Aorta (tissue), 5 donors: Measurements from ENCODE around the gene THOP1. TPM values are rescaled to one million over a fixed set of nuclear protein-coding genes. Genes with fewer than 3 reads are reported as not detected.

Source experiments
- ATAC-seq: fragments of 200-7000 bp; cut with Tn5 transposase; one replicate; pipeline ENCODE4 v1.9.1; 2022; ENCODE audit warnings: moderate library complexity; ENCODE audit not compliant: low FRiP score
- DNase-seq, 2 donors: peaks; one replicate each; pipeline ENCODE4 v3.0.0-alpha.2; 2020
- H3K27ac ChIP-seq, 2 donors: one replicate each; pipeline ENCODE4 v1.5.1; 2013; ENCODE audit warnings: low read length in 2 of 2, mild to moderate bottlenecking in 2 of 2, moderate library complexity in 2 of 2, control low read depth in 1 of 2, inconsistent platforms in 1 of 2, low read depth in 1 of 2
- H3K27me3 ChIP-seq, 2 donors: one replicate each; pipeline ENCODE4 v1.6.1; 2013; ENCODE audit warnings: control low read depth in 1 of 2, low read length in 1 of 2, mild to moderate bottlenecking in 1 of 2, moderate library complexity in 1 of 2; ENCODE audit not compliant: insufficient read depth in 2 of 2, control insufficient read depth in 1 of 2
- H3K36me3 ChIP-seq, 2 donors: one replicate each; pipeline ENCODE4 v1.6.1; 2013; ENCODE audit warnings: control low read depth in 1 of 2, low read length in 1 of 2, mild to moderate bottlenecking in 1 of 2; ENCODE audit not compliant: insufficient read depth in 2 of 2, control insufficient read depth in 1 of 2
- H3K4me1 ChIP-seq, 2 donors: one replicate each; pipeline ENCODE4 v1.6.1; 2013; ENCODE audit warnings: low read length in 2 of 2, control low read depth in 1 of 2, mild to moderate bottlenecking in 1 of 2, moderate library complexity in 1 of 2; ENCODE audit not compliant: insufficient read depth in 2 of 2, control insufficient read depth in 1 of 2
- H3K4me3 ChIP-seq, 2 donors: one replicate each; pipeline ENCODE4 v1.5.1; 2013; ENCODE audit warnings: low read length in 2 of 2, control low read depth in 1 of 2, mild to moderate bottlenecking in 1 of 2
- H3K9me3 ChIP-seq: one replicate; pipeline ENCODE4 v1.6.1; 2013; ENCODE audit warnings: mild to moderate bottlenecking, low read length; ENCODE audit not compliant: control insufficient read depth
- WGBS, 2 donors: extraction: QIAGEN DNeasy Blood & Tissue Kit; methylation state at CpG; one replicate each; pipeline ENCODE4 v1.1.7; 2013; 5-methylcytosine and 5-hydroxymethylcytosine counted together
- intact Hi-C, 2 donors: fragments of 100-400 bp; cut with DNase I; formaldehyde crosslinking; loops; one replicate each; pipeline versions ENCODE4 v1.14.2 to v1.15.0; 2022
- polyA plus RNA-seq, 2 donors: library from polyadenylated mRNA; stranded (reverse); fragments of 200-250 nt; gene quantifications; one replicate each; pipeline ENCODE4 v1.2.3, GENCODE V29; 2013
- total RNA-seq, 2 donors: library from RNA; stranded (reverse); fragmentation: NEBNext Ultra II Directional; extraction: Animal tissue kit (Norgen Biotek cat#: 25700); gene quantifications; one replicate each; pipeline ENCODE4 v1.2.1, GENCODE V29; 2021
- donor health status: healthy with polysubstance abuse.
- donor health status: Bipolar disorder and iron deficiency.
- donor health status: DM: no; HTN: no; CAD: no.
- donor health status: DM: no; HTN: no; CAD: no.
- donor health status: DM: yes; HTN: yes; CAD: no.

The THOP1 gene
- total and polyA plus RNA-seq, 4 donors: 9.3 to 55.4 (median 29.8) TPM

GRCh38 chr19:2759965-2760364 lies 25.3 kb upstream of the THOP1 start:
- intact Hi-C loops: no loop called here
- H3K4me3 ChIP-seq: no peak overlapping the region
- H3K36me3 ChIP-seq: peaks cover 0 to 3% of the 10 kb centered on the region in 2 donors
- 89 to 92% methylated on average over 7 of the region's 7 CpGs for WGBS, 2 donors
- no peaks in the 10 kb centered on the region for H3K9me3 ChIP-seq
- ATAC-seq: no peak
- H3K27ac ChIP-seq: no peak overlapping the region
- no peaks in the 10 kb centered on the region for H3K27me3 ChIP-seq
- no peak for DNase-seq
- no peaks in the 10 kb centered on the region for H3K4me1 ChIP-seq

- DNase-seq: no peak
- no peaks in the 10 kb centered on the region for H3K27me3 ChIP-seq
- H3K4me3 ChIP-seq: no peak overlapping the region
- H3K9me3 ChIP-seq: no peaks in the 10 kb centered on the region
- ATAC-seq: no peak
- WGBS, 2 donors: 90 to 92% methylated on average over 16 of the region's 16 CpGs
- H3K36me3 ChIP-seq: peaks cover 0 to 2% of the 10 kb centered on the region in 2 donors
- H3K4me1 ChIP-seq: no peaks in the 10 kb centered on the region
- intact Hi-C loops: no loop called here
- H3K27ac ChIP-seq: no peak overlapping the region
Observed at GRCh38 chr19:2761309-2761677, 24.0 kb upstream of the THOP1 start.

GRCh38 chr19:2761876-2762782 lies 23.2 kb upstream of the THOP1 start:
- Histone ChIP-seq H3K27ac (no peak overlapping the region), H3K36me3 (peaks cover 0 to 2% of the 10 kb centered on the region in 2 donors), H3K9me3 (no peaks in the 10 kb centered on the region), H3K4me1 (no peaks in the 10 kb centered on the region), H3K27me3 (no peaks in the 10 kb centered on the region), H3K4me3 (no peak overlapping the region)
- no peak for ATAC-seq
- intact Hi-C loops: no loop called here
- WGBS, 2 donors: 93 to 94% methylated on average over 41 to 43 of the region's 43 CpGs
- DNase-seq: no peak

GRCh38 chr19:2762783-2763496 lies 22.4 kb upstream of the THOP1 start:
- no peak overlapping the region for H3K27ac ChIP-seq
- DNase-seq (no peak), ATAC-seq (no peak)
- intact Hi-C loops: no loop called here
- H3K36me3 ChIP-seq: peaks cover 0 to 2% of the 10 kb centered on the region in 2 donors
- H3K9me3 ChIP-seq: no peaks in the 10 kb centered on the region
- no peaks in the 10 kb centered on the region for H3K27me3 ChIP-seq
- no peak overlapping the region for H3K4me3 ChIP-seq
- H3K4me1 ChIP-seq: no peaks in the 10 kb centered on the region
- 93 to 94% methylated on average over 23 of the region's 23 CpGs for WGBS, 2 donors

- no peak for ATAC-seq
- H3K4me3 ChIP-seq: no peak overlapping the region
- H3K27ac ChIP-seq: no peak overlapping the region
- H3K27me3 ChIP-seq: no peaks in the 10 kb centered on the region
- no peak for DNase-seq
- no peaks in the 10 kb centered on the region for H3K4me1 ChIP-seq
- no peaks in the 10 kb centered on the region for H3K9me3 ChIP-seq
- intact Hi-C loops: no loop called here
- peaks cover 0 to 2% of the 10 kb centered on the region in 2 donors for H3K36me3 ChIP-seq
- WGBS, 2 donors: 96 to 97% methylated on average over 12 of the region's 12 CpGs
Observed at GRCh38 chr19:2763687-2764086, 21.6 kb upstream of the THOP1 start.

- Histone ChIP-seq H3K36me3 (peaks cover 0 to 2% of the 10 kb centered on the region in 2 donors), H3K4me3 (no peak overlapping the region), H3K27me3 (no peaks in the 10 kb centered on the region), H3K9me3 (no peaks in the 10 kb centered on the region), H3K27ac (no peak overlapping the region), H3K4me1 (no peaks in the 10 kb centered on the region)
- intact Hi-C loops: no loop called here
- ATAC-seq (no peak), DNase-seq (no peak)
- 96% methylated on average over 21 of the region's 21 CpGs for WGBS, 2 donors
Observed at GRCh38 chr19:2764945-2765344, 20.4 kb upstream of the THOP1 start.

GRCh38 chr19:2765376-2765775 lies 19.9 kb upstream of the THOP1 start:
- no peak overlapping the region for H3K4me3 ChIP-seq
- H3K36me3 ChIP-seq: peaks cover 0 to 2% of the 10 kb centered on the region in 2 donors
- DNase-seq (no peak), ATAC-seq (no peak)
- no peak overlapping the region for H3K27ac ChIP-seq
- H3K4me1 ChIP-seq: no peaks in the 10 kb centered on the region
- H3K27me3 ChIP-seq: no peaks in the 10 kb centered on the region
- 71 to 78% methylated on average over 15 of the region's 15 CpGs for WGBS, 2 donors
- intact Hi-C loops: no loop called here
- no peaks in the 10 kb centered on the region for H3K9me3 ChIP-seq

GRCh38 chr19:2766594-2767372 lies 18.5 kb upstream of the THOP1 start:
- no peak for ATAC-seq
- Histone ChIP-seq H3K27ac (no peak overlapping the region), H3K4me1 (no peaks in the 10 kb centered on the region), H3K4me3 (no peak overlapping the region), H3K9me3 (no peaks in the 10 kb centered on the region), H3K27me3 (no peaks in the 10 kb centered on the region), H3K36me3 (peaks cover 0 to 2% of the 10 kb centered on the region in 2 donors)
- 95% methylated on average over 33 to 35 of the region's 35 CpGs for WGBS, 2 donors
- intact Hi-C loops: no loop called here
- DNase-seq: no peak
